SK-N-SH (cell line): ENCODE data around the gene PKD2L1. TPM values are rescaled to one million over a fixed set of nuclear protein-coding genes. Genes with fewer than 3 reads are reported as not detected.

Experiments used
- CTCF ChIA-PET: fragments of 300-600, 350-600 bp; formaldehyde crosslinking; extraction: SDS; loops from one replicate; lab custom pipeline; 2021; lab: Yijun Ruan, JAX
- POLR2A ChIA-PET: fragments of 350-600 bp; sonication (Branson Sonifier 250); formaldehyde crosslinking; extraction: SDS; loops from one replicate; lab custom pipeline; 2020; ENCODE audit warnings: antibody characterized with exemption, inconsistent platforms; lab: Yijun Ruan, JAX
- DNase-seq: peaks from one replicate; pipeline ENCODE4 v3.0.0; 2012
- H2AFZ ChIP-seq: fragments of 200-600 bp; sonication (generic); 2 replicates; pipeline ENCODE4 v1.8.1; 2016; ENCODE audit warnings: antibody characterized with exemption, mild to moderate bottlenecking, low read depth
- H3F3A ChIP-seq: fragments of 200-600 bp; sonication (generic); replicated peaks from 2 replicates; pipeline ENCODE3; 2016; ENCODE audit warnings: antibody characterized with exemption, mild to moderate bottlenecking; ENCODE audit not compliant: insufficient read depth
- H3K27ac ChIP-seq, 2 experiments: fragments of 200-500 bp in 1 of 2; fragments of 200-600 bp in 1 of 2; sonication (Bioruptor generic) in 1 of 2; sonication (generic), shearing (Covaris generic) in 1 of 2; 2 replicates each; pipeline versions ENCODE4 v1.5.1 to v1.6.1; 2014 to 2016; ENCODE audit warnings: low read depth in 2 of 2, inconsistent platforms in 1 of 2, low read length in 1 of 2, mild to moderate bottlenecking in 1 of 2, mixed read lengths in 1 of 2
- H3K27me3 ChIP-seq: fragments of 200-600 bp; sonication (generic), shearing (Covaris generic); 2 replicates; pipeline ENCODE4 v1.6.1; 2016; ENCODE audit warnings: mixed run types; ENCODE audit not compliant: insufficient read depth
- H3K36me3 ChIP-seq, 2 experiments: fragments of 200-500 bp in 1 of 2; fragments of 200-600 bp in 1 of 2; sonication (Bioruptor generic) in 1 of 2; sonication (generic) in 1 of 2; replicated peaks in 1 of 2; 2 replicates each; pipeline versions ENCODE3 to v1.5.1; 2014 to 2016; ENCODE audit warnings: low read length in 1 of 2, mild to moderate bottlenecking in 1 of 2; ENCODE audit not compliant: insufficient read depth in 2 of 2, control insufficient read depth in 1 of 2
- H3K4me1 ChIP-seq, 2 experiments: fragments of 200-500 bp in 1 of 2; fragments of 200-600 bp in 1 of 2; sonication (Bioruptor generic) in 1 of 2; sonication (generic), shearing (Covaris generic) in 1 of 2; 2 replicates each; pipeline versions ENCODE4 v1.5.1 to v1.6.1; 2014 to 2016; ENCODE audit warnings: low read depth in 1 of 2, low read length in 1 of 2, mixed run types in 1 of 2; ENCODE audit not compliant: insufficient read depth in 2 of 2, control insufficient read depth in 1 of 2
- H3K4me2 ChIP-seq: fragments of 200-600 bp; sonication (generic), shearing (Covaris generic); 2 replicates; pipeline ENCODE4 v1.6.1; 2017; ENCODE audit warnings: mixed run types
- H3K4me3 ChIP-seq, 2 experiments: fragments of 200-500 bp in 1 of 2; fragments of 200-600 bp in 1 of 2; sonication (Bioruptor generic) in 1 of 2; sonication (generic), shearing (Covaris generic) in 1 of 2; 2 replicates each; pipeline versions ENCODE4 v1.5.1 to v1.8.1; 2014 to 2016; ENCODE audit warnings: low read depth in 2 of 2, inconsistent platforms in 1 of 2, low read length in 1 of 2, mild to moderate bottlenecking in 1 of 2, mixed read lengths in 1 of 2, moderate library complexity in 1 of 2
- H3K79me2 ChIP-seq: fragments of 200-600 bp; sonication (generic); 2 replicates; pipeline ENCODE4 v1.8.1; 2017; ENCODE audit warnings: mild to moderate bottlenecking; ENCODE audit not compliant: insufficient read depth
- H3K9ac ChIP-seq: fragments of 200-600 bp; sonication (generic); 2 replicates; pipeline ENCODE4 v1.6.1; 2017; ENCODE audit warnings: mixed run types
- H3K9me2 ChIP-seq: fragments of 200-600 bp; sonication (generic); 2 replicates; pipeline ENCODE4 v1.6.1; 2017; ENCODE audit warnings: mixed run types
- H3K9me3 ChIP-seq: fragments of 200-600 bp; sonication (generic); 2 replicates; pipeline ENCODE4 v1.6.1; 2017; ENCODE audit warnings: mixed run types, mild to moderate bottlenecking, moderate library complexity
- H4K20me1 ChIP-seq: fragments of 200-600 bp; sonication (generic); 2 replicates; pipeline ENCODE4 v1.6.1; 2017; ENCODE audit warnings: mild to moderate bottlenecking, mixed run types; ENCODE audit not compliant: insufficient read depth
- ELF1 ChIP-seq: IDR thresholded peaks from 2 replicates; pipeline ENCODE4 v1.4.0; 2012
- EZH2phosphoT487 ChIP-seq: fragments of 200-600 bp; sonication (generic); IDR thresholded peaks from 2 replicates; pipeline ENCODE4 v1.6.1; 2017; ENCODE audit warnings: low read depth, mixed run types, mild to moderate bottlenecking, antibody characterized with exemption, moderate library complexity, borderline replicate concordance
- FOSL2 ChIP-seq: IDR thresholded peaks from 2 replicates; pipeline ENCODE4 v1.4.0; 2012; ENCODE audit warnings: low read depth, mild to moderate bottlenecking, moderate library complexity, borderline replicate concordance
- FOXJ3 ChIP-seq: sonication (generic); formaldehyde crosslinking; IDR thresholded peaks from 2 replicates; pipeline ENCODE4 v1.5.1; 2020; ENCODE audit warnings: mild to moderate bottlenecking, missing genetic modification reagents
- GABPA ChIP-seq: IDR thresholded peaks from 2 replicates; pipeline ENCODE4 v1.4.0; 2012; ENCODE audit warnings: low read depth, mild to moderate bottlenecking
- IRF3 ChIP-seq: fragments of 150-350 bp; IDR thresholded peaks from 2 replicates; pipeline ENCODE4 v1.6.1; 2016; ENCODE audit warnings: mild to moderate bottlenecking, low read depth, low read length
- JUND ChIP-seq: IDR thresholded peaks from 2 replicates; pipeline ENCODE4 v1.4.0; 2012
- NFIC ChIP-seq: IDR thresholded peaks from 2 replicates; pipeline ENCODE4 v1.4.0; 2012; ENCODE audit warnings: borderline replicate concordance
- POLR2AphosphoS5 ChIP-seq: IDR thresholded peaks from 2 replicates; pipeline ENCODE4 v1.6.1; 2012; ENCODE audit warnings: low read depth, low read length
- RXRA ChIP-seq: IDR thresholded peaks from 2 replicates; pipeline ENCODE4 v1.4.0; 2012; ENCODE audit warnings: low read depth, mild to moderate bottlenecking, borderline replicate concordance
- WGBS: methylation state at CpG from one replicate; pipeline ENCODE4 v1.1.6; 2017; ENCODE audit warnings: low lambda C conversion rate; 5-methylcytosine and 5-hydroxymethylcytosine counted together
- polyA plus RNA-seq, 3 experiments: library from polyadenylated mRNA; depleted of rRNA; stranded (reverse); fragments of >200 nt; gene quantifications; 2 replicates each; pipeline ENCODE4 v1.2.3, GENCODE V29; 2012
- TF ChIP-seq, protein P1 (sequence below): IDR thresholded peaks from 2 replicates; pipeline ENCODE4 v1.6.1; 2012; ENCODE audit warnings: mild to moderate bottlenecking, low read depth, low read length, moderate library complexity
- TF ChIP-seq, protein P2 (sequence below): IDR thresholded peaks from 2 replicates; pipeline ENCODE4; 2012
- TF ChIP-seq, protein P3 (sequence below): fragments of 200-600 bp; sonication (generic); IDR thresholded peaks from 2 replicates; pipeline ENCODE4 v1.6.1; 2017; ENCODE audit warnings: antibody characterized with exemption, mild to moderate bottlenecking, moderate library complexity

PKD2L1 gene
- polyA plus RNA-seq, 1 of the 3 experiments (the other 2 are of a cell fraction): not detected

- peaks cover 18% of the 10 kb centered on the region for H3F3A ChIP-seq
- POLR2A ChIA-PET: interaction anchor here (1.7 kb wide), 1 partner anchor 25 kb away, joined by 17 read pairs; the partner anchor contains the start of gene SCD
- H3K9ac ChIP-seq: no peak overlapping the region; the same call in 1 of the 2 replicates
Observed at GRCh38 chr10:100371482-100372027, 41.5 kb upstream of the PKD2L1 start.

GRCh38 chr10:100370714-100371481 lies 40.9 kb upstream of the PKD2L1 start:
- Histone ChIP-seq H3K4me3 (no peak overlapping the region), H3K4me1 (peaks cover 22 to 27% of the 10 kb centered on the region in 2 experiments), H3K36me3 (no peaks in the 10 kb centered on the region), H3K9ac (no peak overlapping the region), H3F3A (peaks cover 18% of the 10 kb centered on the region), H3K27ac (peak overlapping the region; percentile 52 to 77), H4K20me1 (no peaks in the 10 kb centered on the region), H2AFZ (peak overlapping the region; percentile 54), H3K9me2 (no peaks in the 10 kb centered on the region), H3K27me3 (no peaks in the 10 kb centered on the region), H3K4me2 (peak overlapping the region; percentile 38; the same call in 1 of the 2 replicates), H3K9me3 (no peaks in the 10 kb centered on the region), H3K79me2 (no peaks in the 10 kb centered on the region)
- ChIA-PET CTCF (interaction anchor here (0.7 to 2.5 kb wide), 7 partner anchors 11 to 148 kb away, joined by 3 to 14 read pairs (median 5); partner anchors contain the start of gene SCD), POLR2A (interaction anchor here (1.5 to 1.7 kb wide), 2 partner anchors 22 to 24 kb away, joined by 5 to 17 read pairs; partner anchors contain the start of gene SCD)
- no peak for DNase-seq
- WGBS: 62% methylated on average over 12 of the region's 12 CpGs
- TF ChIP-seq ELF1 (no peak), POLR2AphosphoS5 (no peak), GABPA (no peak), EZH2phosphoT487 (no peak), FOXJ3 (no peak)
- TF ChIP-seq, protein P1, sequence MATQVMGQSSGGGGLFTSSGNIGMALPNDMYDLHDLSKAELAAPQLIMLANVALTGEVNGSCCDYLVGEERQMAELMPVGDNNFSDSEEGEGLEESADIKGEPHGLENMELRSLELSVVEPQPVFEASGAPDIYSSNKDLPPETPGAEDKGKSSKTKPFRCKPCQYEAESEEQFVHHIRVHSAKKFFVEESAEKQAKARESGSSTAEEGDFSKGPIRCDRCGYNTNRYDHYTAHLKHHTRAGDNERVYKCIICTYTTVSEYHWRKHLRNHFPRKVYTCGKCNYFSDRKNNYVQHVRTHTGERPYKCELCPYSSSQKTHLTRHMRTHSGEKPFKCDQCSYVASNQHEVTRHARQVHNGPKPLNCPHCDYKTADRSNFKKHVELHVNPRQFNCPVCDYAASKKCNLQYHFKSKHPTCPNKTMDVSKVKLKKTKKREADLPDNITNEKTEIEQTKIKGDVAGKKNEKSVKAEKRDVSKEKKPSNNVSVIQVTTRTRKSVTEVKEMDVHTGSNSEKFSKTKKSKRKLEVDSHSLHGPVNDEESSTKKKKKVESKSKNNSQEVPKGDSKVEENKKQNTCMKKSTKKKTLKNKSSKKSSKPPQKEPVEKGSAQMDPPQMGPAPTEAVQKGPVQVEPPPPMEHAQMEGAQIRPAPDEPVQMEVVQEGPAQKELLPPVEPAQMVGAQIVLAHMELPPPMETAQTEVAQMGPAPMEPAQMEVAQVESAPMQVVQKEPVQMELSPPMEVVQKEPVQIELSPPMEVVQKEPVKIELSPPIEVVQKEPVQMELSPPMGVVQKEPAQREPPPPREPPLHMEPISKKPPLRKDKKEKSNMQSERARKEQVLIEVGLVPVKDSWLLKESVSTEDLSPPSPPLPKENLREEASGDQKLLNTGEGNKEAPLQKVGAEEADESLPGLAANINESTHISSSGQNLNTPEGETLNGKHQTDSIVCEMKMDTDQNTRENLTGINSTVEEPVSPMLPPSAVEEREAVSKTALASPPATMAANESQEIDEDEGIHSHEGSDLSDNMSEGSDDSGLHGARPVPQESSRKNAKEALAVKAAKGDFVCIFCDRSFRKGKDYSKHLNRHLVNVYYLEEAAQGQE: no peak
- TF ChIP-seq, protein P2, sequence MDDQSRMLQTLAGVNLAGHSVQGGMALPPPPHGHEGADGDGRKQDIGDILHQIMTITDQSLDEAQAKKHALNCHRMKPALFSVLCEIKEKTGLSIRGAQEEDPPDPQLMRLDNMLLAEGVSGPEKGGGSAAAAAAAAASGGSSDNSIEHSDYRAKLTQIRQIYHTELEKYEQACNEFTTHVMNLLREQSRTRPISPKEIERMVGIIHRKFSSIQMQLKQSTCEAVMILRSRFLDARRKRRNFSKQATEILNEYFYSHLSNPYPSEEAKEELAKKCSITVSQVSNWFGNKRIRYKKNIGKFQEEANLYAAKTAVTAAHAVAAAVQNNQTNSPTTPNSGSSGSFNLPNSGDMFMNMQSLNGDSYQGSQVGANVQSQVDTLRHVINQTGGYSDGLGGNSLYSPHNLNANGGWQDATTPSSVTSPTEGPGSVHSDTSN: no peak

More at GRCh38 chr10:100371482-100372027, 41.5 kb upstream of the PKD2L1 start:
- CTCF ChIA-PET: interaction anchor here (1.0 to 2.5 kb wide), 4 partner anchors 12 to 62 kb away, joined by 3 to 14 read pairs (median 6); no protein-coding TSS in a partner anchor
- Histone ChIP-seq H2AFZ (peak overlapping the region; percentile 54), H3K4me1 (peaks cover 20 to 27% of the 10 kb centered on the region in 2 experiments), H3K4me3 (no peak overlapping the region), H3K27me3 (no peaks in the 10 kb centered on the region), H3K36me3 (no peaks in the 10 kb centered on the region), H4K20me1 (no peaks in the 10 kb centered on the region), H3K79me2 (no peaks in the 10 kb centered on the region), H3K9me2 (no peaks in the 10 kb centered on the region), H3K9me3 (no peaks in the 10 kb centered on the region), H3K27ac (peak overlapping the region; percentile 52 to 77), H3K4me2 (peak overlapping the region; percentile 38; the same call in 1 of the 2 replicates)
- TF ChIP-seq NFIC (peak; percentile 63; the same call in 1 of the 2 replicates), FOSL2 (no peak), RXRA (no peak; the same call in 1 of the 2 replicates), IRF3 (no peak), JUND (0 out of 2 replicates have a peak, but pooled peaks have one; percentile 34), GABPA (no peak)
- TF ChIP-seq, protein P3, sequence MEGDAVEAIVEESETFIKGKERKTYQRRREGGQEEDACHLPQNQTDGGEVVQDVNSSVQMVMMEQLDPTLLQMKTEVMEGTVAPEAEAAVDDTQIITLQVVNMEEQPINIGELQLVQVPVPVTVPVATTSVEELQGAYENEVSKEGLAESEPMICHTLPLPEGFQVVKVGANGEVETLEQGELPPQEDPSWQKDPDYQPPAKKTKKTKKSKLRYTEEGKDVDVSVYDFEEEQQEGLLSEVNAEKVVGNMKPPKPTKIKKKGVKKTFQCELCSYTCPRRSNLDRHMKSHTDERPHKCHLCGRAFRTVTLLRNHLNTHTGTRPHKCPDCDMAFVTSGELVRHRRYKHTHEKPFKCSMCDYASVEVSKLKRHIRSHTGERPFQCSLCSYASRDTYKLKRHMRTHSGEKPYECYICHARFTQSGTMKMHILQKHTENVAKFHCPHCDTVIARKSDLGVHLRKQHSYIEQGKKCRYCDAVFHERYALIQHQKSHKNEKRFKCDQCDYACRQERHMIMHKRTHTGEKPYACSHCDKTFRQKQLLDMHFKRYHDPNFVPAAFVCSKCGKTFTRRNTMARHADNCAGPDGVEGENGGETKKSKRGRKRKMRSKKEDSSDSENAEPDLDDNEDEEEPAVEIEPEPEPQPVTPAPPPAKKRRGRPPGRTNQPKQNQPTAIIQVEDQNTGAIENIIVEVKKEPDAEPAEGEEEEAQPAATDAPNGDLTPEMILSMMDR: no peak
- DNase-seq: no peak
- WGBS: 76% methylated on average over 10 of the region's 10 CpGs
